ENCODE results near the gene OLFM4.

OLFM4 gene

GRCh38 chr13:53068585-53069520 is 40.2 kb downstream of the OLFM4 start:
- peak; percentile 17 for DNase-seq

DNA sequence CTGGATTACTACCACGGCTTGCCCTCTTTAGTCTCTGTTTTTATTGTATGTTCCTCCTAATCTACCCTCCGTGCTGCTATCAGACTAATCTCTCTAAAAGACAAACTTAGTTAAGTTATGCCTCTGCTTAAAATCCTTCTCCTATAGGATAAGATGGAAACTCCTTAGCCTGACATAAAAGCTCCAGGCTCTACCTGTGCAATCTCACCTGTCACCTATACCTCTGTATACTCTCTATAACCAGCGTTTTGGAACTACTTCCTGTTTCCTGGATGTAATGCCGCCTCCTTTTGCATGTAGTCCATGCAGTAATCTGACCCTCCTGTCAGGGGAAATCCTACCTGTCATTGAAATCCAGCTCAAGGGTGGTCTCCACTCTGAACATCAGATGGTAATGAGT is 41.2 kb downstream of the OLFM4 start:
- no peak for DNase-seq

GRCh38 chr13:53073711-53074110 is 45.1 kb downstream of the OLFM4 start:
- DNase-seq: no peak

GRCh38 chr13:53074114-53074513 is 45.5 kb downstream of the OLFM4 start:
- no peak for DNase-seq

DNA sequence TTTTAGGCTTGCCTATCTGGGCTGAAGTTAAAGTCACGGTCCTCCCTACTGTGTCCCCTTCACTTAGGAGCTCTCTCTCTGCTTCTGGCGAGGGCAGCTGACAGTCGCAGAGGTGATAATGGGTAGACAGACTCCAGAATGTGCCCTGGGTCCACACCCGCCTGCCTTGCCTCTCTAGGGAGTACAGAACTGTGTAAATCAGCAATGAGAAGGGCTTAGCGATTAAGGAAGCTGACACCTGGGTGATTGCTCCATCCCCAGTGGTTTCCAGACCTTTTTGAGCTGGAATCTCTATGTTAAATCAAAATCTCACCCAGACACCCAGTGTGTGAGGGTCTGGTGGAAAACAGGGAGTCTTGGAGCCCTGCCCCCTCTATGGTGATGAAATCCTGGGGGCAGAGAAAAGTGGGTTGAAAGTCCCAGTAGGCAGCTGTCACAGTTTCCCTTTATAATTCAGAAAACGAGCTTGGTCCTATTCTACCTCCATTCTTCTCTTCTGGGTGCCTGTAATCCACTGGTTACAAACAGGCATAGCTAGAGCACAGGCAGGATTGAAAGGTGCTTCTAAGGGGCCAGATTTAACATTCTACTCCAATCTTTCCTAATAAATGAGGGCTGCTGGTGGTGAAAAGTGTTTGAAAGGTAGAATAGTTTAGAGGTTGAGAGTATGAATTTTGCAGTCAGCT is 46.9 kb downstream of the OLFM4 start:
- no peak for DNase-seq

- DNase-seq: peak; percentile 30
These were observed 51.1 kb downstream of the OLFM4 start for GRCh38 chr13:53079691-53080090.

DNA sequence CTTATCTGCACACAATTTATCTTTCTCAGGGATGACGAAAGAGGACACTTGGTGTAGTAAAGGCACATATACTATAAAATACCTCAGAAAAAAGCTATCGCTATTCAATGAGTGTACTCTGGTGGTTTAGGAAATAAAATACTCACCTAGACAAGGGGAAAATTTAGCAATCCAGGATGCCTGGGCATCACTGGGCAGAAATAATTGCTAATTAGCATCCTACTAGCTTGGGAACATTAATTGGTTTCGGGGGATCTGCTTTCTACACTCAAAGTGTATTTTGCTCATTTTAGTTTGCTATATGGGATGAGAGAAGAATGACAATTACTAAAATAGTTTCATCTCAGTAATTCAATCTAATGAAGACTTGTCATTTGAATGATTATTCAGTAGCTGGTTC is 60.3 kb downstream of the OLFM4 start:
- no peak for DNase-seq

- no peak for DNase-seq
These were observed 61.3 kb downstream of the OLFM4 start for GRCh38 chr13:53089951-53090350.

- DNase-seq: no peak
These were observed 61.8 kb downstream of the OLFM4 start for GRCh38 chr13:53090461-53090860.

DNA sequence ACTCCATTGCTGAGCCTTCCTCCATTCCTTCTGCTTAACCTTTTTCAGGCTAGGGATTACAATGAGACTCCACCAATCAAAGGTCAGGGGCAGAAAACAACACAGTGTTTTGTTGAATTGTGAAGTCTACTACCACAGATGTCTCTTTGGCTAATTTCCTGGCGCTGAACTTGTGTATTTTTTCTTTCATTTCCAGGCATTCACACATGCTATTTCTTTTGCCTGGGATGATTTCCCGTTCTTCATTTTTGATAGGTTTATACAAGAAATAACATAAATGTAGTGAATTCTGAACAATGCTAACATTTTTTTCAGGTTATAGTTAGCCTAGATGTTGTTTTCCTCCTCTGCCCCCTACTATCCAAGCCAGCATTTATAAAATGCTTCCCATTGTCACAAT is 64.3 kb downstream of the OLFM4 start:
- no peak for DNase-seq

- no peak for DNase-seq
These were observed 69.8 kb downstream of the OLFM4 start for GRCh38 chr13:53098455-53098854.

- DNase-seq: no peak
These were observed 71.9 kb downstream of the OLFM4 start for GRCh38 chr13:53100394-53101063.
